Thymus (tissue), 11 donors: ENCODE measurements around the gene MGAT4B. TPM values are rescaled to one million over a fixed set of nuclear protein-coding genes. Genes with fewer than 3 reads are reported as not detected.

Experiments
- DNase-seq, 9 donors: peaks; one replicate each; pipeline ENCODE4 v3.0.0-alpha.2; 2013; ENCODE audit warnings: low spot score in 9 of 9, low read depth in 6 of 9, missing footprints in 1 of 9
- H3K27ac ChIP-seq, 2 donors: one replicate each; pipeline ENCODE4 v1.5.1; 2013; ENCODE audit warnings: control low read depth in 1 of 2, low read depth in 1 of 2, low read length in 1 of 2, mild to moderate bottlenecking in 1 of 2, moderate library complexity in 1 of 2
- H3K27me3 ChIP-seq, 2 donors: one replicate each; pipeline ENCODE4 v1.5.1; 2013; ENCODE audit warnings: low read length in 1 of 2; ENCODE audit not compliant: control insufficient read depth in 2 of 2, insufficient read depth in 1 of 2
- H3K36me3 ChIP-seq, 2 donors: one replicate each; pipeline ENCODE4 v1.5.1; 2013; ENCODE audit warnings: low read length in 1 of 2, mild to moderate bottlenecking in 1 of 2, moderate library complexity in 1 of 2; ENCODE audit not compliant: control insufficient read depth in 2 of 2, insufficient read depth in 2 of 2
- H3K4me1 ChIP-seq, 2 donors: one replicate each; pipeline ENCODE4 v1.5.1; 2013; ENCODE audit warnings: low read length in 2 of 2; ENCODE audit not compliant: control insufficient read depth in 2 of 2, insufficient read depth in 2 of 2
- H3K4me3 ChIP-seq, 2 donors: one replicate each; pipeline ENCODE4 v1.5.1; 2013; ENCODE audit warnings: low read length in 2 of 2, control low read depth in 1 of 2, mild to moderate bottlenecking in 1 of 2
- H3K9me3 ChIP-seq, 2 donors: one replicate each; pipeline ENCODE4 v1.5.1; 2013; ENCODE audit warnings: low read length in 1 of 2, mild to moderate bottlenecking in 1 of 2; ENCODE audit not compliant: control insufficient read depth in 2 of 2, insufficient read depth in 1 of 2
- WGBS: extraction: QIAGEN DNeasy Blood & Tissue Kit; methylation state at CpG from one replicate; pipeline ENCODE4 v1.1.7; 2013; 5-methylcytosine and 5-hydroxymethylcytosine counted together
- polyA plus RNA-seq: library from polyadenylated mRNA; stranded (reverse); fragments of 200-250 nt; gene quantifications from one replicate; pipeline ENCODE4 v1.2.3, GENCODE V29; 2013
- total RNA-seq: library from RNA; stranded (reverse); fragments of 120-200 nt; gene quantifications from one replicate; pipeline ENCODE4 v1.2.4, GENCODE V29; 2013
- donor health status: healthy.

The MGAT4B gene
- total and polyA plus RNA-seq, 2 donors: 23.6 to 56.7 TPM

DNA sequence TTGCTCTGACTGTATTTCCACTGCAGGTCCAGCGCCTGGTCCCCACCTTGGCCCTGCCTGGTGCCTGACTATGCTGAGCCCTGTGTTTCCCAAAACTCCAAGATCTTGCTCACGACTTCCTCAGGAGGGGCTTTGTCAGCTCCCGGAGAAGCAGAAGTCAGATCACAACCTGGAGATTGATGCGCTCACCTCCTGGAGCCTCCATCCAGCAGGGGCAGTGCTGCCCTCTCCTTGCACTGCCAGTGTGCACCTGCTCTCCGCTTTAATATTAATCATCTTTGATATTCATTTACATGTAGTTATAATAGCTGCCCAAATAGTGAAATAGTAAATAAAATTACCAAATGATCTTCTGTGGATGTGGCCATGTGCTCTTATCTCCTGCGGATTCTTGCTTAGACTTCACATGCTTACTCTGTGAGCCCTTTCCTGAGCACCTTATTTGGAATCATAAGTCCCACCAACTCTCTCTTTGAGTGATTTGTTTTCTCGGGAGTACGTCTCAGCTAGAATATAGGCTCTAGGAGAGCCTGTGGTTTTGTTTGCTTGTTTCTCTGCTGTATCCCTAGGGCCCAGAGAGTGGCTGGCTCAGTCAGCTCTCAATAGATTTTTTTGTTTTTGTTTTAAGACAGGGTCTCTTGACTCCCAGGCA, 56.7 kb downstream of the MGAT4B start:
- Histone ChIP-seq H3K4me3 (no peak overlapping the region), H3K27ac (no peak overlapping the region), H3K4me1 (peaks cover 0 to 10% of the 10 kb centered on the region in 2 donors), H3K9me3 (peaks cover 0 to 2% of the 10 kb centered on the region in 2 donors), H3K27me3 (no peaks in the 10 kb centered on the region), H3K36me3 (peaks cover 18 to 19% of the 10 kb centered on the region in 2 donors)
- 97% methylated on average over 8 of the region's 8 CpGs for WGBS
- no peak for DNase-seq

DNA sequence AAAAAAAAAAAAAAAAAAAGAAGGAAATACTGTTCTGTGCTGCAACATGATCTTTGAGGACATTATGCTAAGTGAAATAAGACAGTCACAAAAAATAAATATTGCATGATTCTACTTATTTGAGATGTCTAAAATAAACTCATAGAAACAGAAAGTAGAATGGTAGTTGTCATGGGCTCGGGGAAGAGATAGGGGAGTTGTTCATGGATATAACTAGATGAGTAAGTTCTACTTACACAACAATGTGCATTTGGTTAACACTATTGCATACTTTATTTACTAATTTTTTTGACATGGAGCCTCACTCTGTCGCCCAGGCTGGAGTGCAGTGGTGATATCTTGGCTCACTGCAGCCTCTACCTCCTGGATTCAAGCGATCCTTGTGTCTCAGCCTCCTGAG, 58.9 kb downstream of the MGAT4B start:
- Histone ChIP-seq H3K4me3 (no peak overlapping the region), H3K9me3 (peaks cover 0 to 2% of the 10 kb centered on the region in 2 donors), H3K36me3 (peaks cover 18 to 19% of the 10 kb centered on the region in 2 donors), H3K27me3 (no peaks in the 10 kb centered on the region), H3K27ac (no peak overlapping the region), H3K4me1 (no peaks in the 10 kb centered on the region)
- no peak for DNase-seq
- WGBS: 96% methylated on average over 3 of the region's 3 CpGs

Other genes starting within 250 kb of the MGAT4B start
- gene HNRNPH1, start 183.2 kb downstream of the MGAT4B start, total RNA-seq: 612 TPM
- gene HNRNPH1, start 183.2 kb downstream of the MGAT4B start, polyA plus RNA-seq: 582 TPM
- 0.19 TPM for gene CBY3, start 125.8 kb downstream of the MGAT4B start, total RNA-seq
- 0.07 TPM for gene CBY3, start 125.8 kb downstream of the MGAT4B start, polyA plus RNA-seq
- 173 TPM for gene CANX, start 107.9 kb downstream of the MGAT4B start, total RNA-seq
- 86.1 TPM for gene CANX, start 107.9 kb downstream of the MGAT4B start, polyA plus RNA-seq
- 10.5 TPM for gene MAML1, start 74.0 kb downstream of the MGAT4B start, total RNA-seq
- 13.3 TPM for gene MAML1, start 74.0 kb downstream of the MGAT4B start, polyA plus RNA-seq
- gene LTC4S, start 12.9 kb downstream of the MGAT4B start, total RNA-seq: 2.7 TPM
- 2.8 TPM for gene LTC4S, start 12.9 kb downstream of the MGAT4B start, polyA plus RNA-seq
- gene SQSTM1, start 14.0 kb upstream of the MGAT4B start, total RNA-seq: 97.9 TPM
- 253 TPM for gene SQSTM1, start 14.0 kb upstream of the MGAT4B start, polyA plus RNA-seq
- gene MRNIP, start 52.0 kb upstream of the MGAT4B start, total RNA-seq: 10.2 TPM
- gene MRNIP, start 52.0 kb upstream of the MGAT4B start, polyA plus RNA-seq: 43.9 TPM
- gene TBC1D9B, start 101.0 kb upstream of the MGAT4B start, total RNA-seq: 13.9 TPM
- 69.4 TPM for gene TBC1D9B, start 101.0 kb upstream of the MGAT4B start, polyA plus RNA-seq